Activated CD8-positive, alpha-beta T cell treated with anti-CD3 and anti-CD28 coated beads, Interleukin-2, amount 10 ng/mL, durations not matched to agents 7 days and 5 days (primary cell): ENCODE results near the gene CLEC2L. TPM values are rescaled to one million over a fixed set of nuclear protein-coding genes. Genes with fewer than 3 reads are reported as not detected.

Experiments
- ATAC-seq: fragments of 150-1000 bp; cut with Tn5 transposase; one replicate; pipeline ENCODE4 v1.10.0; 2021; ENCODE audit warnings: moderate library complexity
- CTCF ChIA-PET: fragments of 350-600 bp; sonication (Branson Sonifier 250); formaldehyde crosslinking; loops from one replicate; lab custom pipeline; 2021; ENCODE audit warnings: antibody characterized with exemption; lab: Charles Lee
- POLR2A ChIA-PET: fragments of 350-600 bp; sonication (Branson Sonifier 250); formaldehyde crosslinking; loops from one replicate; lab custom pipeline; 2021; ENCODE audit warnings: antibody characterized with exemption; lab: Charles Lee
- DNase-seq: peaks from one replicate; pipeline ENCODE4 v3.0.0-alpha.2; 2020
- H3K27ac Mint-ChIP-seq: one replicate; pipeline ENCODE4 v1.8.0; 2021; ENCODE audit warnings: mild to moderate bottlenecking, mixed read lengths
- H3K27me3 Mint-ChIP-seq: one replicate; pipeline ENCODE4 v1.8.0; 2021; ENCODE audit warnings: low read depth, mixed read lengths
- H3K36me3 Mint-ChIP-seq: one replicate; pipeline ENCODE4 v1.8.0; 2021; ENCODE audit warnings: low read depth, mixed read lengths
- H3K4me1 Mint-ChIP-seq: one replicate; pipeline ENCODE4 v1.8.0; 2021; ENCODE audit warnings: low read depth, mixed read lengths
- H3K4me3 Mint-ChIP-seq: one replicate; pipeline ENCODE4 v1.8.0; 2021; ENCODE audit warnings: mild to moderate bottlenecking, mixed read lengths
- H3K9me3 Mint-ChIP-seq: one replicate; pipeline ENCODE4 v1.8.0; 2022; ENCODE audit warnings: mixed read lengths; ENCODE audit not compliant: insufficient read depth
- total RNA-seq, 2 experiments: library from RNA; stranded (reverse); gene quantifications; one replicate each; pipeline ENCODE4 v1.2.3, GENCODE V29; 2021

Gene CLEC2L
- total RNA-seq, 2 experiments from 2014 or later, result not detected

- POLR2A ChIA-PET, result no interaction called here
- CTCF ChIA-PET, result no interaction called here
- ATAC-seq, result no peak
- H3K36me3 Mint-ChIP-seq, result no peaks in the 10 kb centered on the region
- no peak overlapping the region for H3K4me3 Mint-ChIP-seq
- no peak overlapping the region for H3K27ac Mint-ChIP-seq
- peaks cover 42% of the 10 kb centered on the region for H3K27me3 Mint-ChIP-seq
- DNase-seq, result no peak
- no peaks in the 10 kb centered on the region for H3K4me1 Mint-ChIP-seq
- no peaks in the 10 kb centered on the region for H3K9me3 Mint-ChIP-seq
Measured at GRCh38 chr7:139523968-139524815, 707 bp downstream of the CLEC2L start.

GRCh38 chr7:139525239-139525638 lies 1.8 kb downstream of the CLEC2L start:
- Mint-ChIP-seq H3K4me1 (no peaks in the 10 kb centered on the region), H3K27ac (no peak overlapping the region), H3K9me3 (no peaks in the 10 kb centered on the region), H3K36me3 (no peaks in the 10 kb centered on the region), H3K27me3 (peaks cover 46% of the 10 kb centered on the region), H3K4me3 (no peak overlapping the region)
- ATAC-seq, result no peak
- CTCF ChIA-PET, result no interaction called here
- no peak for DNase-seq
- POLR2A ChIA-PET, result no interaction called here

GRCh38 chr7:139525750-139526149 lies 2.3 kb downstream of the CLEC2L start:
- no peak for DNase-seq
- no peak for ATAC-seq
- ChIA-PET POLR2A (no interaction called here), CTCF (no interaction called here)
- Mint-ChIP-seq H3K9me3 (no peaks in the 10 kb centered on the region), H3K36me3 (no peaks in the 10 kb centered on the region), H3K27ac (no peak overlapping the region), H3K27me3 (peaks cover 46% of the 10 kb centered on the region), H3K4me3 (no peak overlapping the region), H3K4me1 (no peaks in the 10 kb centered on the region)

- ChIA-PET POLR2A (interaction anchor here (0.7 kb wide), 1 partner anchor 65 kb away, joined by 3 read pairs; no protein-coding TSS in a partner anchor), CTCF (interaction anchor here (0.7 to 1.4 kb wide), 2 partner anchors 27 to 571 kb away, joined by 3 read pairs; no protein-coding TSS in a partner anchor)
- H3K27me3 Mint-ChIP-seq, result peaks cover 39% of the 10 kb centered on the region
- DNase-seq, result no peak
- no peaks in the 10 kb centered on the region for H3K4me1 Mint-ChIP-seq
- no peaks in the 10 kb centered on the region for H3K36me3 Mint-ChIP-seq
- no peak for ATAC-seq
- H3K27ac Mint-ChIP-seq, result no peak overlapping the region
- H3K9me3 Mint-ChIP-seq, result no peaks in the 10 kb centered on the region
- no peak overlapping the region for H3K4me3 Mint-ChIP-seq
Measured at GRCh38 chr7:139526578-139527544, 3.4 kb downstream of the CLEC2L start.

- no peaks in the 10 kb centered on the region for H3K36me3 Mint-ChIP-seq
- CTCF ChIA-PET, result no interaction called here
- POLR2A ChIA-PET, result no interaction called here
- no peaks in the 10 kb centered on the region for H3K4me1 Mint-ChIP-seq
- ATAC-seq (no peak), DNase-seq (no peak)
- no peak overlapping the region for H3K27ac Mint-ChIP-seq
- H3K4me3 Mint-ChIP-seq, result no peak overlapping the region
- H3K27me3 Mint-ChIP-seq, result peaks cover 26% of the 10 kb centered on the region
- H3K9me3 Mint-ChIP-seq, result no peaks in the 10 kb centered on the region
Measured at GRCh38 chr7:139531094-139531493, 7.6 kb downstream of the CLEC2L start.

GRCh38 chr7:139532636-139533155 lies 9.2 kb downstream of the CLEC2L start:
- Mint-ChIP-seq H3K36me3 (no peaks in the 10 kb centered on the region), H3K9me3 (no peaks in the 10 kb centered on the region), H3K4me3 (no peak overlapping the region), H3K4me1 (no peaks in the 10 kb centered on the region), H3K27ac (no peak overlapping the region), H3K27me3 (peaks cover 30% of the 10 kb centered on the region)
- CTCF ChIA-PET, result no interaction called here
- POLR2A ChIA-PET, result no interaction called here
- ATAC-seq, result no peak
- no peak for DNase-seq

GRCh38 chr7:139534096-139534495 lies 10.6 kb downstream of the CLEC2L start:
- CTCF ChIA-PET, result no interaction called here

GRCh38 chr7:139534966-139535651 lies 11.6 kb downstream of the CLEC2L start:
- H3K27ac Mint-ChIP-seq, result no peak overlapping the region
- H3K4me3 Mint-ChIP-seq, result no peak overlapping the region
- no peaks in the 10 kb centered on the region for H3K4me1 Mint-ChIP-seq
- H3K36me3 Mint-ChIP-seq, result no peaks in the 10 kb centered on the region
- ATAC-seq (no peak), DNase-seq (no peak)
- CTCF ChIA-PET, result no interaction called here
- POLR2A ChIA-PET, result no interaction called here
- peaks cover 27% of the 10 kb centered on the region for H3K27me3 Mint-ChIP-seq
- no peaks in the 10 kb centered on the region for H3K9me3 Mint-ChIP-seq

More at GRCh38 chr7:139534096-139534495, 10.6 kb downstream of the CLEC2L start:
- DNase-seq, result no peak
- POLR2A ChIA-PET, result no interaction called here
- H3K4me3 Mint-ChIP-seq, result no peak overlapping the region
- ATAC-seq, result no peak
- H3K27me3 Mint-ChIP-seq, result peaks cover 31% of the 10 kb centered on the region
- H3K4me1 Mint-ChIP-seq, result no peaks in the 10 kb centered on the region
- H3K9me3 Mint-ChIP-seq, result no peaks in the 10 kb centered on the region
- H3K36me3 Mint-ChIP-seq, result no peaks in the 10 kb centered on the region
- no peak overlapping the region for H3K27ac Mint-ChIP-seq

- ATAC-seq (no peak), DNase-seq (no peak)
- H3K27me3 Mint-ChIP-seq, result peaks cover 26% of the 10 kb centered on the region
- CTCF ChIA-PET, result no interaction called here
- no peaks in the 10 kb centered on the region for H3K9me3 Mint-ChIP-seq
- H3K4me3 Mint-ChIP-seq, result no peak overlapping the region
- no peak overlapping the region for H3K27ac Mint-ChIP-seq
- H3K4me1 Mint-ChIP-seq, result no peaks in the 10 kb centered on the region
- no peaks in the 10 kb centered on the region for H3K36me3 Mint-ChIP-seq
- POLR2A ChIA-PET, result no interaction called here
Measured at GRCh38 chr7:139536152-139536551, 12.7 kb downstream of the CLEC2L start.

GRCh38 chr7:139538881-139539635 lies 15.6 kb downstream of the CLEC2L start:
- no peaks in the 10 kb centered on the region for H3K9me3 Mint-ChIP-seq
- POLR2A ChIA-PET, result no interaction called here
- H3K4me1 Mint-ChIP-seq, result no peaks in the 10 kb centered on the region
- H3K27me3 Mint-ChIP-seq, result peaks cover 16% of the 10 kb centered on the region
- CTCF ChIA-PET, result no interaction called here
- no peak overlapping the region for H3K27ac Mint-ChIP-seq
- no peaks in the 10 kb centered on the region for H3K36me3 Mint-ChIP-seq
- DNase-seq, result no peak
- no peak overlapping the region for H3K4me3 Mint-ChIP-seq
- no peak for ATAC-seq

GRCh38 chr7:139540203-139540602 lies 16.7 kb downstream of the CLEC2L start:
- ATAC-seq, result no peak
- no peaks in the 10 kb centered on the region for H3K4me1 Mint-ChIP-seq
- ChIA-PET POLR2A (no interaction called here), CTCF (no interaction called here)
- no peak for DNase-seq
- H3K27ac Mint-ChIP-seq, result no peak overlapping the region
- no peaks in the 10 kb centered on the region for H3K9me3 Mint-ChIP-seq
- H3K4me3 Mint-ChIP-seq, result no peak overlapping the region
- peaks cover 8% of the 10 kb centered on the region for H3K27me3 Mint-ChIP-seq
- no peaks in the 10 kb centered on the region for H3K36me3 Mint-ChIP-seq
